Measurements from ENCODE around the gene HDAC4.

HDAC4 gene

DNA sequence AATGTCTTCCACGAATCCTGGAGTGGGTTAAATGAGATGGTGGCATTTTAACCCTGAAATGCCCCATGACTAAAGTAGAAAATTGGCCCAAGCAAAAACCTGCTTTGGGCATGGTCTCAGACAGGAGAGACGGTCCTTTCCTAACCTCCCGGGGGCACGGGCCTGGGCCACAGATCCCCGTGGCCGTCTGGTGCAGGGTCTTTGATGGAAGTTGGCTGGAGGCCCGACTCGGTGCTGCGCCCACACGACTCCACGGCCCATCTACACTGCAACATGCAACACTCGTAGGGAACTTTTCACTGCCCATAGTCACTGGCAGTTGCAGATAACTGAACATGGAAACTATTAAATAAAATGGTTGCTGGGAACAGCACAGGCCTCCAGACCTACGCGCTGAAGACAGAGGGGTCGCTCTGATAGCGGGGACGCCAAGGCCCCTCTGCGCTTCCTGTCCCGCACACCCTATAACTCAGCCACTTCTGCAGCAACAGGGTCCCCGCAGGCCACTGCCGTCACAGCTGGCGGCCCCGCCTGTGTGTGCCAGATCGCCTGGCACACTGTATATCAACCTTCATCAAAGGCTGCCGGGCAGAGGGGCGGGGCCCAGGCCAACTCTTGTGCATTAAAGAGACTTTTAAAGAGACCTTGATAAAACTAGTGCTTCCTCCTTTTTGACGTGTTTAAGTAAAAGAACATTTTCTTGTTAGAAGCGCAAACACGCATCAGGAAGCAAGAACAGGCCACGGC, 338.8 kb downstream of the HDAC4 start:
- in situ Hi-C loops (cut with MboI; ENCODE audit: low sequenced_read_pairs) = no loop called here

DNA sequence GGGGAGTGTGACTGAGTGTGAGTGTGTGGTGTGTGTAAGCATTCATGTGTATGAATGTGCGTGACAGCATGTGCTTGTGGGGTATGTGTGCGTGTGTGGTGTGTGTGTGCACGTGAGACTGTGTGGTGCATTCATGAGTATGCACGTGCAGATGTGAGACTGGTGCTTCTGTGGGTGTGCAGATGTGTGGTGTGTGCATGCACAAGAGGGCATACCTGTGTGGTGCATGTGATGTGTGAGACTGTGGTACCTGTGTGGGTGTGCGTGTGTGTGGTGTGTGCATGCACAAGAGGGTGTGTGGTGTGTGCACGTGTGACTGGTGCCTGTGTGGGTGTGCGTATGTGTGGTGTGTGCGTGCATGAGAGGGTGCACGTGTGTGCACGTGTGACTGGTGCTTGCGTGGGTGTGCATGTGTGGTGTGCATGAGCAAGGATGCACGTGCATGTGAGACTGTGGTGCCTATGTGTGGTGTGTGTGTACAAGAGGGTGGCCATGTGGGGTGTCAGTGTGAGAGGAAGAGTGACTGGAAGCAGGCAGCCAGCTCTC, 339.6 kb downstream of the HDAC4 start:
- in situ Hi-C loops (cut with MboI; ENCODE audit: low sequenced_read_pairs) = no loop called here

DNA sequence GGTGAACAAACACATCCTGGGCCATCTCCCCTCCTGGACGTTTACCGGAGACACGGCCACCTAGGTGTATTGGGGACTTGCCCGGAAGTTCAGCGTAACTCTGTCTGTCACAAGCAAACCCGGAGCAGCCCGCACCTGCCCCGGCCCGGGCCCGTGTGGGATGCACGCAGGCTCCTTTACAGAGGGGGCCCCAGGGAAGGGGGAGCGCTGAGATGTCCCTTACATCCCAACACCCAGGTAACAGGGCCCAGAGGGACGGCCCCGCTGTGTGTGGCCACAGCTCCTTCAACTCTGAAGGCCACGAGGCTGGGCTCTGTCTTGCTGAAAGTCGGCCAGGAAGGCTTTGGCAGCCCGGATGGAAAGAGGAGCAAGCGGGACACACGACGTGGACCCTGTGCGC, 340.1 kb downstream of the HDAC4 start:
- in situ Hi-C loops (cut with MboI; ENCODE audit: low sequenced_read_pairs) = no loop called here

DNA sequence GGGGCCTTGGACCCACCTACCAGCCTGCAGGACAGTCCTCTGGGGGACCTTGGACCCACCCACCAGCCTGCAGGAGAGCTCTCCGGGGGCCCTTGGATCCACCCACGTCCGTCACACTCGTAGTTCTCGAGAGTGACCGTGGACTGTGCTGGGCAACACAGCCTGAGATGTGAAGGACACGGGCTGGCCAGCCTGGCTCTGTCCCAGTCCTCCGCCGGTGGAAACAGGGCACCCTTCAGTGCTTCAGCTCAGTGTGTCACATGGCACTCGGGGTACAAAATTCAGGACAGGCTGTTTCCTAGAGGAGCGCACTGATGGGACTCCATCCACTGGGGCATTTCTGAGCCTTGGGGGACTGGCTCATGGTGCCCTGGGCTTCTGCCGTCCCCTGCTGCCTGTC, 341.0 kb downstream of the HDAC4 start:
- in situ Hi-C loops (cut with MboI; ENCODE audit: low sequenced_read_pairs) = no loop called here

DNA sequence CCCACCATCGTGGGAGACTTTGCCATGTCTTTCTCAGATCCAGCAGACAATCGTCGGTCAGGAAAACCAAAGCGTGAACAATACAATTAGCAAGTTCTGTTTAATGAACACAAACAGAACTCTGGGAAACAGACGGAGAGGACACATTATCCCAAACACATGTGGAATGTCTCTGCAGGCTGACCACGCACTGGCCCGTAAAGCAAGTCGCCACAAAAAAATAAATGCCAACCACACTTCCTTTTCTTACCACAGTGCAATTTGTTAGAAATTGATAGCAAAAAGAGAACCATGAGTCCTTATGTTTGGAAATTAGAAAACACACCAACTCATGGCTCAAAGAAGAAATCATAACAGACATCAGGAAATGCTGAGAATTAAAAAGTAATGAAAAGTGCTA, 342.1 kb downstream of the HDAC4 start:
- in situ Hi-C loops (cut with MboI; ENCODE audit: low sequenced_read_pairs) = no loop called here

DNA sequence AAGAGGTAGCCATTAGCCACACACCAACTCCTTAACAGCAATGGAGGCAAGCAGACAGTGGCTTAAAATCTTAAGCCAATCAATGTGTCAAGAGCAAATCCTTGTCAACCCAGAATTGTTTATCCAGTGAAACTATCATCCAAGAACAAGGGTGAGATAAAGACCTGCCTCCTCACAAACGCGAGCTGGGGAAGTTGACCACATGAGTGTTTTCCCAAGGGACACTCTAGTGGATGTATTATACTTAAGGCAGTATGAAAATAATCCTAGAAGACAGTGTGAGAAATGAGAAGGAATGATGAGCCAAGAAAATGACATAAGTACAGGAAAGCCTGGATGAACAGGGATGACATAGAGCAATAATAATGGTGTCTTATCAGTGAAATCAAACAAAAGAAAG, 343.3 kb downstream of the HDAC4 start:
- in situ Hi-C loops (cut with MboI; ENCODE audit: low sequenced_read_pairs) = no loop called here

DNA sequence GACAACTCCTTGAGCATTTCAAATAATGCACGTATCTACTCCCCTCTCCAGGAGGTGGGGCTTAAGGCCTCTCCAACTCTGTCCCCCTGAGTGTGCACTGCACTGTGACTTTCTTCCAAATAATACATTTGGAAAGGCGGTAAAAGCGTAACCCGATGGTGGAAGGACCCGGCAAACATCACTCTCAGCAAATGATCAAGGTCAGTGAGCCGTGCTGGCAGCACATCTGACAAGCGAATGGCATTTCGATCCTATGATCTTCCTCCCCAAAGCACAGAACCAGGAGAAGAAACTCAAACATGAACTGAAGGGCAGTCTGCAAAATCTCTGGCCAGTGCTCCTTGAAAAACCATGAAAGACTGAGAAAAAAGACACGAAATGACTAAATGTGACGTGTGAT, 344.2 kb downstream of the HDAC4 start:
- in situ Hi-C loops (cut with MboI; ENCODE audit: low sequenced_read_pairs) = no loop called here

DNA sequence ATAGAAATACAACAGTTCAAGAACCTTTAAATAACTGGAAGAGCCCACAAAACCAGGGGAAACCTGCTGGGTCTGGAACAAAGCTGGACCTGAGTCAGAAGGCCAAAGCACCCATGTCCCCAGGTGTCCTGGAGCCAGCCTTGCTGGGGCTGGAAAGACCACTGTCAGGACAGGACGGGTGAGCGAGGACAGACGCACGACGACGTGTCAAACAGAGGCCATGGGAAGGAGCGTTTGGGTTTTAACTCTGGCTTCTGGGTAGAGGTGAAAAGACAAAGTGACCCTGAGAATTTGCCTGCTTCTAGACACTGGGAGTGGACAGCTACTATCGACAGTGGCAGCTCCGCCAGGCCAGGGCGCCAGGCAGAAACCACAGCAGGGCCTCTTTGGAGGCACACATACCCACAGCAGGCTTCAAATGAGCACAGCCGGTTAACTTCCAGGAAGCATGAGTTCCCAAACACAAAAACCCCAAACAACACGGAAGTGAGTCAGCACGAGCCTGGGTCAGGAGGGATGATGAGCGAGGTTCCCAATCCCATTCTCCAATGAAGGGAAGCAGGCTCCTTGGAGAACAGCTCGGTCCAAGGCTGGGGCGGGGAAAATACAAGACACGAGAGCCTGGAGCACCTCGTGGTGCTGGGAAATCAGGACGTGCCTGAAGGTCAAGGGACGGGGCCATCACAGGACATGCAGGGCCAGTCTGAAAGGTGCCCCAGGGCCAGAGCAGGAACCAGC, 344.9 kb downstream of the HDAC4 start:
- in situ Hi-C loops (cut with MboI; ENCODE audit: low sequenced_read_pairs) = no loop called here

DNA sequence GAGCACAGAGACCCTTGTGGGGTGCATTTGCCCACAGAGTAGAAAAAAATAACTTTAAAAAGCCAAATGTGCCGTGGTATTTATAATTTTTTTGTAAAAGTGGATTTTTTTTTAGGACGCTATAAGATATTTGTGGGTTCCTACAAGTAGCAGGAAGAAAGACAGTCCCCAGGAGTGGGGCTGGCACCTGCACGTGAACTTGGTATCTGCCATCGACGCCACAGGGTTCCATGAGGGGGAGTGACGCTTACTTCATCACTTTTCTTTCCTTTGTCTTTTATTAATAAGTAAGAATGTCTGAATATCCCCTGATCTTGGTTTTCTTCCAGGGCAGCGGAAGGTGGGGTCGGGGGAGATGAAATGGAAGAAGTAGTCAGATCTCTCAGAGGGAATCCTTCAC, 345.9 kb downstream of the HDAC4 start:
- in situ Hi-C loops (cut with MboI; ENCODE audit: low sequenced_read_pairs) = no loop called here

DNA sequence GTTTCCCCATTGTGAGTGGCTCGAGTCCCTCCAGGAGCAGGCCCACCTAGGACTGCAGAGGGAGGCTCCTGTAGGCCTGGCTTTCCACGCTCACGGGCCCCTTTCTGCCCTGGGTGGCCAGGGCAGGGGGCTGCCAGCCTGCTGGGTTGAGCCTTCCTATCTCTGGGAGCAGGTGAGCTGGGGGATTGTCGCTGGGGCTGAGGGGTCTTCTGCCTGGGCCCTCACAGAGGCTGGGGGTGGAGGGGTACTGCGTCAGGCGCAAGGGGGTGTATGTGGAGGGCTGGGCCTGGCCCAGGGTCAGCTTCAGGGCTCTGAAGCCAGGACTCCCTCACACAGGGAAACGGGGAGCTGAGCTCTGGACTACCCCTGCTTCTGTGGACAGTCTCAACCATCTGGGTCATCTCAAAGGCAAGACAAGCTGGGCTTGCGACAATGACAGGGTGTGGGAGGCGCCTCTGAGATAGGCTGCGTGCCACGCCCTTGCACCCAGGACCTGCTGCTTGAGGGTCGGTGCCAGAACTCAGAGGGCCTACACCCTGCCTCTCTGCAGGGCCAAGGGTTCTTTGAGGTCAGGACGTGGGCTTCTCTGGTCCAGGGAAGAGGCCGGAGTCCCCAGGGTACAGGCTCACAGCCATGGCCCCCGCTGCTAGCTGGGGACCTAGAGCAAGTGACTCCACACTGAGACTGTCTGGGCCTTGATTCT, 346.9 kb downstream of the HDAC4 start:
- in situ Hi-C loops (cut with MboI; ENCODE audit: low sequenced_read_pairs) = no loop called here

DNA sequence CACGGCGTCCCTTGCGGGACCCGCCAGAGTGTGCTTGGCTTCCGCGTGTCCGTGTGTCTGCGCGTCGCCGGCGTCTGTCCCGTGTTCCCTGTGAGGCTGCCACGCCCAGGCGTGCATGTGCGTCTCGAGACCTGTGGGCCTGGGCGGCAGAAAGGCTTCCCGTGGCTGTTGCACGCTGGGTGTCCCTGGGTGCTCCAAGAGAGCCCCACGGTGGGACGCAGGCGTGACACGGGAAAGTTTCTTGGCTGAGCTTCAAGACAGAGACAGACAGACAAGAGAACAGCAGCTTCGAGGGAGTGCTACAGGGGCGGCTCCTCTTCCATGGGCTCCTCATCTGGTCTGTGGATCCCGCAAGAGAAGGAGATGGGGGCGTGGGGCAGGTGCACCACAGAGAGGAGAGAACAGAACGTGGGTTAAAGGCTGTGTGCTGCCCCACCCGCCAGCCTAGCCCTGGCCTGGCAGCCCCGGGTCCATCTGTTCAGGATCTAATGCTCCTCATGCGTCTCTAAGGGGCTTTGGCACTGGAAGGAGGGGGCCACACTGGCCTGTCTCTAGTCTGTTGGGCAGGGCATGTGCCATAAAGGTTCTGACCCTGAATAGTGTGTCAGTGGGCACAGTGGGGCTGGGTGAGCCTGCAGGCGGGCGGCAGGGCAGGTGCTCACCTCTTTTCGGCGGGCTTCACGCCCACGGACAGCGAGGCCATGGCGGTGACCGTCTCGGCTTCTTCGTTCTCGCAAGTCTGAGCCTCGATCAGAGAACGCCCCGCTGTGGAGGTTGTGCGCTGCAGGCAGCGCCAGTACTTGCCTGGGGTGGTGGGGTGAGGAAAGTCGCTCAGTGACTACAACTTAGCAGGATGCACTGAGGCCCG, 347.8 kb downstream of the HDAC4 start:
- in situ Hi-C loops (cut with MboI; ENCODE audit: low sequenced_read_pairs) = no loop called here

DNA sequence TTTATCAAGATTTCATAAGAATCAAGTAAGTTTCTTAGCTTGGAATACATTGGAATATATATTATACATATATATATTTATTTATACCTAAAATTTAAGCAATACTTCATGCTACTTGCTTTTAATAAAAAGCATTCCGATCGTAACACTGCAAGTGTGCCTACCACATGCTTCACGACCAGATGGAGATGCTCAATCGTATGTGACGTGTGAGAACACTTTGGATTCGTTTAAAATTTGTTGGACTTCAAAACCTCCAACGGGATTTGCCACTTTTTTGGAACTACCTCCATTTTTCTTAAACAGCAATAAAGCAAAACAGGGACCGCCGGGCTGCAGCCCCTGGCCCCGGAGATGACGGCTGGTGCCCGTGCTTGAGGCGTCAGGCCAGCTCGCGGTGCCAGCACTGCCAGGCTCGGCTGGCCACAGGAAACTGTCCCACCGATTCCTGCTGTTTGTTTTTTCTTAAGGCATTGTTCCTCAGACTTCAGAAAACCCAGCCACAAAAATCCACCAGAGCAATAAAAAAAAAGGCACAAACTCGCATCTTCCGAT, 348.9 kb downstream of the HDAC4 start:
- in situ Hi-C loops (cut with MboI; ENCODE audit: low sequenced_read_pairs) = no loop called here

DNA sequence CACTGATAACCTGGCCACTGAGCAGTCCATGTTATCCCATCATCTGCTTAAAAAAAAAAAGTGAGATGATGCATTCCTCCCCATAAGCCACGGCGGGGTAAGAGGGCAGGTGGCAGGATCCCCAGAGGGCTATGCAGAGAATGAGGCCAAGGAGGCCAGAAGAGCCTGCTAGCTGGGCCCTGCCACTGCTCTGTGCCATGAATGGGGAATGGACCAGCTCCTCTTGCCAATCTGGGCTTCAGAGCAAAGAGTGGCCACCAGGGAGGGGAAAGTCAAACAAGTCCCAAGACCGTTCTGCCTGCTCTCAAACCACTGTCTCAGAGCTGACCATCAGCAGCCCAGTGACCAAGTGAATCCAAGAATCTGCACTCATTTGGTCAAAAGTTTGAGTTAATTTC, 350.6 kb downstream of the HDAC4 start:
- in situ Hi-C loops (cut with MboI; ENCODE audit: low sequenced_read_pairs) = no loop called here

DNA sequence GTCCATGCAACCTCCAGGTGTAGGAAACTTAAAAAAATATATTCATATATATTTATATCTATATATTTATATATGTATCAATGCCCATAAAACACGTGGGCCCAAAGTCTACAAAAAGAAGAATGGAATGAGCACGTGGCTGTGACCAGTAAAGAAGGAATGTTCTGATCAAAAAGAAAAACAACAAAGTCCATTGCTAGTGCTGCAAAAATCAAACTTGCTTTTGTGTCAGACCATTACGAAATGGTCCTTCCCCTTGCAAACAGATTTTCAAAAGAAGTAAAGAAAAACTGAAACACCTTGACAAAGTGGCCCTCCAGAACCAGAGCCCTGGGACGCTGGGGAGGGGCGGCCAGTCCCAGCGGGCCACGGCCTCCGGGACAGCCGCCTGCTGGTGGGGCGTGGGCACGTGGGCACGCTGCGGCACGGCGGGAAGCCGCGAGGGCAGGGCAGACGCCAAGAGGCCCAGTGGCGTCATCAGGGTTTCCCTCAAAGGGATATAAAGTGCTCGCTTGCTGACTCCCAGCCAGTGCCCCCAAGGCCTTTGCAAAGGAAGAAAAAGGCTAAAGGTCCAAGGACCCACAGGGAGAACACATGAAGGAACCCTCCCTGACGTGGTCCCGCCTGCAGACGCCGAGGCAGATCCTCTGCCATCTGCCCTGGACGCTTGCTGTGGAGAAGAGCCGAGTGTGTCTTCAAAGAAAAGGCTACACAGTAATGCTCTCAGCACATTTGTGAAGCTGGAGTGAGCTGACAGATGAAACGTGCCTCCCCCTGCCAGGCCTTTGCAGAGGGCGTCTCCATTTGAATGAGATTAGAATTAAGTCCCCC, 351.2 kb downstream of the HDAC4 start:
- in situ Hi-C loops (cut with MboI; ENCODE audit: low sequenced_read_pairs) = no loop called here

DNA sequence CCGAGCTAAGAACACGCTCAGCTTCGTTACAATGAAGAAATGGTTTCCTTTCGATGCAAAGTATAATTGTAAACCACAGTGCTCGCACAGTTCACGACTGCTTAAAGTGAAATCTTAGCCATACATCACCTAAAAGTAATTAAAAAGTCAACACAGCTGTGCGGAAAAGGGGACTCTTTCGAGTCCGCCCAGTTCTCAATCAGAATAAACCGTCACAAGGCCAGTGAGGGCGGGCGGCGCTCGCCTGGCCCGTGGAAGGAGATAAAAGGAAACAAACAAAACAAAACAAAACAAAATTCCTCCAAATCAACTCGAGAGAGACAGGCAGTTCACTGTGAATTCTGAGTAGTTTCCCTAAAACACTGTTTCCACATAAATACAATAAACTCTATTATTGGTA, 352.1 kb downstream of the HDAC4 start:
- in situ Hi-C loops (cut with MboI; ENCODE audit: low sequenced_read_pairs) = no loop called here

DNA sequence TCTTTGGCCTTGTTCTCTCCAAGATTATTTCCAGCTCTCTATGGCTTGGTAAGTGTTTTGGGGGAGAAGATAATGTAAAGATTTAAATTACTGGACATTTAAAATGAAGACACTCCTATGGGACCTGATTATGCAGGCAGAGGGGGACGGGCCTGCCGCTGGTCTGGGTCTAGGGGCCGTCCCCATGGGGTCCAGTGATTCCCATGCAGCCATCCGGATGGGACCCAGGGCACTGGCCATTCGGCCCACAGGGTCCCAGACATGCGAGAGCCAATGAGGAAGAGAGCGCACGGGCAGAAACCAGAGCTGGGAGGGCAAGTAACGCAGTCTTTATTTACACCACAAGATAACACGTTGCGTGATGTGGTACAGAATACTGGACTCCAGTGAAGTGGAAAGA, 353.0 kb downstream of the HDAC4 start:
- in situ Hi-C loops (cut with MboI; ENCODE audit: low sequenced_read_pairs) = no loop called here

DNA sequence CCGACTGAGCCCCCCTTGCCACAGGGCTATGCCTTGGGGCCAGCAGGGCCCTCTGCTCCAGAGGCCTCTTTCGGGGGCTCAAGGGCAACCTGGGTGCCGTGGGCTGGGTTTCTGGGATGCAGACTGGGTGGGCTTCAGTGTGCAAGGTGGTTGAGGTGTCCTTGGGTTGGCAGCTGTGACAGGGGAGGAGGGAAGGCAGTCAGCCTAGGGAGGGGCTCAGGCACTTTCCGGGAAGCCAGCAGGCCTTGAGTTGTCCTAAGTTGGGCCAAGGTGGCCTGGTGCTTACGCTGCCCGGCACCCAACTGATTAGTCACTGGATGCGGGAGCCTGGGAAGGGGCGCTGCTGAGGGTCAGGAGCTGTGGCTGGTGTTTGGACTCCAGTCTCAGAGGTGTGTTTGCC, 353.4 kb downstream of the HDAC4 start:
- in situ Hi-C loops (cut with MboI; ENCODE audit: low sequenced_read_pairs) = no loop called here

DNA sequence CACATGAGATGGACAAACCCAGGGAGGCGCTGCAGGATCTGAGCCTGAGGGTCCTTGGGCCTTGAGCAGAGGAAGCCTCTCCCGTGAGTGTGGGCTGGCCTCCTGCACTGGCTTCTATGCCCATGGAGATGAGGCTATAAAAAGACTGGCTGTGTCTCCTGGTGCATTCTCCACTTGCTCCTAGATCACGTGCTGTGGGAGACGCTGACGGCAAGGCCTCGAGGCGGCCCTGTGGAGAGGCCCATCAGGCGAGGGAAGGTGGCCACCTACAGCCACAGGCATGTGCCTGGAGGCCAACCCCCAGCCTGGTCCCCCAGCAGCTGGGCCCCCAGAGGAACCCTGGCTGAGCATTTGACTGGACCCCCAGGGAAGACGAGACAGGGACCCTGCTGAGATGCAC, 354.0 kb downstream of the HDAC4 start:
- in situ Hi-C loops (cut with MboI; ENCODE audit: low sequenced_read_pairs) = no loop called here

DNA sequence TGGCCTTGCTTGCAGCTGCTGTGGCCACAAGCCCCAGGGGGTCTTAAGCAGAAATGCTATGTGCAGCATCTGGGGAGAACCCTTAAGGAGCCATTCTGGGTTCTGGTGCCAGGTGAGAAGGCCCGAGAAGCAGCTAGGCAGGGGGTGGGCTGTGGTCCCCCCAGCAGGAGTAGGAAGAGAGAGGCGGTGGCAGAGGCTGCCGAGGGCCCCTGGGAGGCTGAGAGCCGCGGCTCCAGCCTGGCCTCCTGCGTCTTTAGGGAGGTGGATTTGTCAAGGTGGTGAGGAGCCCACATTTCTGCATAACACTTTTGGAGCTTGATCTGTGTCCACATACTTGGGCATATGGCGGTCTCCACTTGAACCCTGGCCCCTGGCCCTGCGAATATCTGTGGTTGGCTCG, 356.5 kb downstream of the HDAC4 start:
- in situ Hi-C loops (cut with MboI; ENCODE audit: low sequenced_read_pairs) = no loop called here

DNA sequence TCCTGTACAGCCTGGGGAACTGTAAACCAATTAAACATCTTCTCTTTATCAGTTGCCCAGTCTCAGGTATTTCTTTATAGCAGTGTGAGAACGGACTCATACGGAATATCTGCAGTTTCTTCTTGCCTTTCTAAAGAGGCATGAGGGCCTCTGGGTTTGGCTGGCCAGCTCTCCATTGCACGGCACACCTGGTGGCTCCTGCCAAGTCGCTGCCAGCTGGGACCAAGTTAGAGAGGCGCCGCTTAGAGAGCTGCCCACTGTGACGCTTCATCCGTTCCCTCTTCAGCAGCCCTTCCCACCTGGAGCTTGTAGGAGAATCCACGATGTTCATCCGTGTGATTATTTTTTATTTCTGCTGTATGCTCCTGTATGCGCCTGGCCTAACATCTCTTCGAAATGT, 357.5 kb downstream of the HDAC4 start:
- in situ Hi-C loops (cut with MboI; ENCODE audit: low sequenced_read_pairs) = no loop called here
